Activated naive CD4-positive, alpha-beta T cell (primary cell): ENCODE results near the gene RUSC1.
"Not testable (repeated sequence)": the region's sequence is repeated elsewhere in the genome, so short reads cannot be mapped to it uniquely, and the experiment has no call there.

Experiments used
- DNase-seq, 4 experiments: peaks; one replicate each; lab custom pipeline; 2025; lab: John Stamatoyannopoulos, UW

Gene RUSC1, protein sequence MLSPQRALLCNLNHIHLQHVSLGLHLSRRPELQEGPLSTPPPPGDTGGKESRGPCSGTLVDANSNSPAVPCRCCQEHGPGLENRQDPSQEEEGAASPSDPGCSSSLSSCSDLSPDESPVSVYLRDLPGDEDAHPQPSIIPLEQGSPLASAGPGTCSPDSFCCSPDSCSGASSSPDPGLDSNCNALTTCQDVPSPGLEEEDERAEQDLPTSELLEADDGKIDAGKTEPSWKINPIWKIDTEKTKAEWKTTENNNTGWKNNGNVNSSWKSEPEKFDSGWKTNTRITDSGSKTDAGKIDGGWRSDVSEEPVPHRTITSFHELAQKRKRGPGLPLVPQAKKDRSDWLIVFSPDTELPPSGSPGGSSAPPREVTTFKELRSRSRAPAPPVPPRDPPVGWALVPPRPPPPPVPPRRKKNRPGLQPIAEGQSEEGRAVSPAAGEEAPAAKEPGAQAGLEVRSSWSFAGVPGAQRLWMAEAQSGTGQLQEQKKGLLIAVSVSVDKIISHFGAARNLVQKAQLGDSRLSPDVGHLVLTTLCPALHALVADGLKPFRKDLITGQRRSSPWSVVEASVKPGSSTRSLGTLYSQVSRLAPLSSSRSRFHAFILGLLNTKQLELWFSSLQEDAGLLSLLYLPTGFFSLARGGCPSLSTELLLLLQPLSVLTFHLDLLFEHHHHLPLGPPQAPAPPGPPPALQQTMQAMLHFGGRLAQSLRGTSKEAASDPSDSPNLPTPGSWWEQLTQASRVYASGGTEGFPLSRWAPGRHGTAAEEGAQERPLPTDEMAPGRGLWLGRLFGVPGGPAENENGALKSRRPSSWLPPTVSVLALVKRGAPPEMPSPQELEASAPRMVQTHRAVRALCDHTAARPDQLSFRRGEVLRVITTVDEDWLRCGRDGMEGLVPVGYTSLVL

GRCh38 chr1:155320661-155321617, at the start of gene RUSC1:
RUSC1 (plus strand) TSS chr1:155320894; CDS start chr1:155321774, 880 bp downstream.
- DNase-seq, result peak; percentile 35 to 77 (median 42)

- peak in 2 of 4 experiments; percentile 59 to 60 for DNase-seq
These were observed 48.0 kb upstream of the RUSC1 start for GRCh38 chr1:155272466-155273342.

DNA sequence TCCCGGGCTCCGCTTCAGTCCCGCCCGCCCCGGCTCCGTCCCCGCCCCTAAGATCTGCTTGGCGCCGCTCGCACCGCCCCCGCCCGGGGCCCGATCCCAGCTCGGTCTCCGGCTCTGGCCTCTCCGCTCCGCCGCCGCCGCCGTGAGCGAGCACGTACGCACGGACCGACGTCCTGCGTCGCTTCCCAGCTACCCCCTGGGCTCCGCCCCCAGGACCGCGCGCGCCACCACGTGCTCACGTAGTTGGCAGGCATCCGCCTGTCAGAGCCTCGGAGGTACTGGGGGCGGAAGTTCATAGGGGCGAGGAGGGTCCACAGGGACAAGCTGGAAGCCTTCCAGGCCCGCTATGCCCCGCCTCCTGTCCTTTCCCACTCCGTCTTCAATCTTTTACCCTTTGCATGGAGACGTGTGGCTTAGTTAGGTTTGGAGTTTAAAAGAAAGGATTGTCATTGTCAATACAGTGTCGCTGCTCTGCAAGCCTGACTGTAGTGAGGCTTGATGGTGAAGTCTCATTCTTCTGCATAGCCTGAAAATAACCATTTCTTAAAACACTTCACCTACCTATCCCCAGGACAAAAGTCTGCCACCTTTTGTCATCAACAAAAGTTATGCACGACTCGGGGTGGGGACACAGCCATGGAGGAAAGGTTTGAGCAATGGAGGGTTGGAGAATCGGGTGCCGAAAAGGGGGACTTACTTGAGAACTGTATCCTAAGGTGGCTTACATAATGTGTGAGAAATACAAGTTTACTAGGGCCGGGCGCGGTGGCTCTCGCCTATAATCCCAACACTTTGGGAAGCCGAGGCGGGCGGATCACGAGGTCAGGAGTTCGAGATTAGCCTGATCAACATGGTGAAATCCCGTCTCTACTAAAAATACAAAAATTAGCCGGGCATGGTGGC, 47.1 kb upstream of the RUSC1 start, which contains the start of gene CLK2:
CLK2 (minus strand) TSS at position 162 of the 903 bp plus-strand sequence. CDS start 2,527 bp downstream, outside the sequence.
- peak; percentile 87 to 94 (median 90) for DNase-seq

- peak; percentile 62 to 80 (median 72) for DNase-seq
These were observed 43.4 kb upstream of the RUSC1 start, which contains the start of gene HCN3 for GRCh38 chr1:155277070-155277901. HCN3 (plus strand) TSS chr1:155277463; CDS start chr1:155277591, 128 bp downstream.

GRCh38 chr1:155277902-155278688, 42.6 kb upstream of the RUSC1 start:
- DNase-seq, result peak; percentile 45 to 74 (median 58)

- DNase-seq, result no peak
These were observed 42.0 kb upstream of the RUSC1 start for GRCh38 chr1:155278689-155279160.

GRCh38 chr1:155279268-155279667, 41.4 kb upstream of the RUSC1 start:
- DNase-seq, result no peak

- DNase-seq, result no peak
These were observed 38.1 kb upstream of the RUSC1 start for GRCh38 chr1:155282488-155283091.

DNA sequence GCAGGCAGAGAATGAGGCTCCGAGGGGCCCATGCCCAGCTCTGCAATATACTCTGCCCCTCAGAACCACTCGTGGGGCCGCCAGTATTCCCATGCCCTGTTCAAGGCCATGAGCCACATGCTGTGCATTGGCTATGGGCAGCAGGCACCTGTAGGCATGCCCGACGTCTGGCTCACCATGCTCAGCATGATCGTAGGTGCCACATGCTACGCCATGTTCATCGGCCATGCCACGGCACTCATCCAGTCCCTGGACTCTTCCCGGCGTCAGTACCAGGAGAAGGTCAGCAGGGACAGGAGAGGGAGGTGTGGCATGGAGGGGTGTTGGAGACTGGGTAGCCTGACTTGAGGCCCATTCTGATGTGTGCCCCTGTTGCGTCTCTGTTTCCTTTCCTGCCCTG, 36.2 kb upstream of the RUSC1 start:
- no peak for DNase-seq

- no peak for DNase-seq
These were observed 35.6 kb upstream of the RUSC1 start for GRCh38 chr1:155285063-155285462.

- DNase-seq, result no peak
These were observed 35.1 kb upstream of the RUSC1 start for GRCh38 chr1:155285631-155286044.

- DNase-seq, result no peak
These were observed 34.1 kb upstream of the RUSC1 start for GRCh38 chr1:155286544-155286943.

- DNase-seq, result no peak
These were observed 32.6 kb upstream of the RUSC1 start for GRCh38 chr1:155287987-155288543.

GRCh38 chr1:155291006-155291405, 29.7 kb upstream of the RUSC1 start:
- DNase-seq, result not testable (repeated sequence)

DNA sequence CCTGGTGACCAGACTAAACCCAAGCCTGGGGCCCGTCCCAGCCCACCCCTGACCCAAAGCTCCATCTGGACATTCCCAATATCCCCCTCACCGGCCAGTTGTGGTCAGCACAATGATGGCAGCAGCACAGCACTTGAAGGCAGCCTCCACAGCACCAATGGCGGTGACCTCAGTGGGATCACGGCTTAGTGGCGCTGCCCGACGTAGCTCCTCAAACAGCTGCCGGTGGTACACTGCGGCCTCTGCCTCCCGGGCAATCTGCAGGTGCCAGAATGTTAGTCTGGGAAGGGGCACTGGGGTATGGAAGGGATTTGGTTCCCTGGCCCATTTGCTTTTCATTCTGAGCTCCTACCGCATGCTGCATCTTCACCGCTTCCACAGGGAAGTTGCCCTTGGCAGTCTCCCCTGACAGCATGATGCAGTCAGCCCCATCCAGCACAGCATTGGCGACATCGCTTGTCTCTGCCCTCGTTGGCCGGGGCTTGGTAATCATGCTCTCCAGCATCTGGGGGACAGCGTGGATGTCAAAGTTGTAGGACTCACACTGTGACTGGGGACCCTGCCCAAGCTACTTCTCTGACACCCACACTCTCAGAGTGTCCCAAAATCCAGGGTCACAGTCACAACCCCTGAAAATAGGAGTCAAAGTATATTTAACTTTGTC, 27.5 kb upstream of the RUSC1 start:
- no peak for DNase-seq
